Measurements from ENCODE around the gene ARHGAP31.
"Not testable (repeated sequence)": the region's sequence is repeated elsewhere in the genome, so short reads cannot be mapped to it uniquely, and the experiment has no call there.

ARHGAP31 gene

DNA sequence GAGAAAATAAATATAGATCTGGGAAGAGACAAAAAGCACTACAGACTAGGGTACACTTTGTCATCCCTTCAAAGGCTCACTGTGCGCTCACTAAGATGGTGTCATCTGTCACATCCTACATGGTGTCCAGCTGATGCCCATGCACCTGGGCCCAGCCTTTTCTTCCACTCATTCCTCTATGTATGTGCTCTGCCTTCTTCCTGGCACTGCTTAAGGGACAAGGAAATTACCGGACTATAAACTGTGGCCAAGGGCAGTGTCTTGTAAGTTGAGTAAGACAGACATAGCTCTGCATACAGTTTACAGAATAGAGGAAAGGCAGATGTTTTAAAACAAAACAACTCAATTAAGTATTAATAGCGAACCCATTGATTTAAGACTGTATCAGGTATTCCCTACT lies 52.9 kb downstream of the ARHGAP31 start:
- in situ Hi-C loops (cut with HindIII; ENCODE audit: low sequenced_read_pairs): loop anchor here (5.0 kb wide), 1 partner anchor 105 kb away; the partner anchor contains the start of gene B4GALT4

GRCh38 chr3:119349354-119350041 lies 55.3 kb downstream of the ARHGAP31 start:
- in situ Hi-C loops (cut with HindIII; ENCODE audit: low sequenced_read_pairs): loop anchor here (5.0 kb wide), 1 partner anchor 107 kb away; the partner anchor contains the start of gene B4GALT4

DNA sequence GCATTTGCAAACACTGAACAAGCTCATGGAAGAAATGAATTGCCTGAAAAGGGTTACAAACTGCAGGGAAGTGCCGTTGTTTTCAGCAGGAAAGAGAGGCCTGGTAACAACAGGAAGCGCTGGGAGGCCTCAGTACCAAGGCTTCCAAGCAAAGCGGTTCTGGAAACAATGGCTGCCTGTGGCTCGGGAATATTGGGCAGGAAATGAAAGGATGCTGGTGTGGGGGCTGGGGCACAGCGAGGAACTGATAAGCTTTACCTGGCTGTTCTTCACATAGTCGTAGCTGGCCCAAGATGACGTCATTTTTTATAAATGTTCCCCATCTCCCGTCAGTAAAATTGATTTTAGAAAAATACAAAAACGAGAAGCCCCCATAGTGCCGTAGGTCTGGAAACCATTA lies 55.9 kb downstream of the ARHGAP31 start:
- in situ Hi-C loops (cut with HindIII; ENCODE audit: low sequenced_read_pairs): no loop called here

GRCh38 chr3:119351581-119351980 lies 57.4 kb downstream of the ARHGAP31 start:
- in situ Hi-C loops (cut with HindIII; ENCODE audit: low sequenced_read_pairs): no loop called here

GRCh38 chr3:119352034-119352609 lies 57.9 kb downstream of the ARHGAP31 start:
- in situ Hi-C loops (cut with HindIII; ENCODE audit: low sequenced_read_pairs): no loop called here

- in situ Hi-C loops (cut with HindIII; ENCODE audit: low sequenced_read_pairs): no loop called here
Measured at GRCh38 chr3:119352863-119353527, 58.8 kb downstream of the ARHGAP31 start.

DNA sequence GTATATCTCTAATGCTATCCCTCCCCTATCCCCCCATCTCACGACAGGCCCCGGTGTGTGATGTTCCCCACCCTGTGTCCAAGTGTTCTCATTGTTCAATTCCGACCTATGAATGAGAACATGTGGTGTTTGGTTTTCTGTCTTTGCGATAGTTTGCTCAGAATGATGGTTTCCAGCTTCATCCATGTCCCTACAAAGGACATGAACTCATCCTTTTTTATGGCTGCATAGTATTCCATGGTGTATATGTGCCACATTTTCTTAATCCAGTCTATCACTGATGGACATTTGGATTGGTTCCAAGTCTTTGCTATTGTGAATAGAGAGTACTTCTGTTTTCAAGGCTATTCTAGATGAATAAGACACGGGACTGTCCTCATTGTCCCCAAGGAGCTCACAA lies 61.4 kb downstream of the ARHGAP31 start:
- in situ Hi-C loops (cut with HindIII; ENCODE audit: low sequenced_read_pairs): not testable (repeated sequence)

- in situ Hi-C loops (cut with HindIII; ENCODE audit: low sequenced_read_pairs): no loop called here
Measured at GRCh38 chr3:119356646-119357045, 62.5 kb downstream of the ARHGAP31 start.

- in situ Hi-C loops (cut with HindIII; ENCODE audit: low sequenced_read_pairs): no loop called here
Measured at GRCh38 chr3:119357190-119357589, 63.0 kb downstream of the ARHGAP31 start.

GRCh38 chr3:119359476-119360326 lies 65.5 kb downstream of the ARHGAP31 start:
- in situ Hi-C loops (cut with HindIII; ENCODE audit: low sequenced_read_pairs): no loop called here

DNA sequence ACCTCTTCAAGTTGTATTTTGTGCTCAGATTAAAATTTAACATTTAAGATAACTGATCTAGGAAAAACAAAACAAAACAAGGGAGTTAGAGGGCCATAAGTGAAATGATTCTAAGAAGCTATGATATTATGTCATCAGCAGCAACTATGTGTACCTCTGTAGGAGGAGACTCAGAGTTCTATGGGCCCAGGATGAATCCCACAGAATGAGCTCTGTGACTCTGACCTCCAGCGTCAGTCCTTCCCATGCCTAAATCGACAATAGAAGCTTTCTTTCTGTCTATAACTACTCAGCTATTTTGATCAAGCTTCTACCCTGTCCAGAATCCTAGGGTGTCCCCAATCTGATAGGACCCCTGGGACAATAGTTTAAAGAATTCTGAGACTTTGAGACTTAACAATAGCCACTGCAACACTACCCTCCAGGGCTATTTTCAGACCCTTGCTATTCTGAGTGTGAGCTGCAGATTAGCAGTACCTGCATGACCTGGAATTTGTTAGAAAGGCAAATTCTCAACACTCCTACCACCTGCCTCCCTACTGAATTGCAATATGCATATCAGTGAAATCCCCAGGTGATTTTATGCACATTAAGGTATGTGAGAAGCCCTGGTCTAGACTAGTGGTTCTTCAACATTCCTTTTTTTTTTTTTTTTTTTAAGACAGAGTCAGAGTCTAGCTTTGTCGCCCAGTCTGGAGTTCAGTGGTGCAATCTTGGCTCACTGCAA lies 66.7 kb downstream of the ARHGAP31 start:
- in situ Hi-C loops (cut with HindIII; ENCODE audit: low sequenced_read_pairs): no loop called here

DNA sequence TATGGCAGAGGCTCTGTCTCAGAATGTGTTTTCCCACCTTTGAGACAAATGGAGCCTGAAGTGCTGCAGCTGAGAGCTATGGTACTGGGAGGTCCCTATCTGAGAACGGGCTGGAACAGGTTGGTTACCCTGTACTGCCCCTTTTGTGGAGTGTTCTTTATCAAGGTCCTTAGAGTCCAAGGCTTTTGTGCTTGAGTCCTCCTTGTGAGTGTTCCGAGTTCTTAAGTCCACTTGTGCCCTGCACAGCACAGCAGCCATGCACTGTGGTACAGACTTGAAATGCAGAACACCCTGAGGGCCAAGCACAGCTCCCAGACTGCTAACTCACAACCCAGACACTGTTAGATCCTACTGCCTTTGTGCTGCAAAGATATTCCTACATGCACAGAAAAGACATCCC lies 67.8 kb downstream of the ARHGAP31 start:
- in situ Hi-C loops (cut with HindIII; ENCODE audit: low sequenced_read_pairs): no loop called here

GRCh38 chr3:119362940-119363725 lies 69.0 kb downstream of the ARHGAP31 start:
- in situ Hi-C loops (cut with HindIII; ENCODE audit: low sequenced_read_pairs): no loop called here

DNA sequence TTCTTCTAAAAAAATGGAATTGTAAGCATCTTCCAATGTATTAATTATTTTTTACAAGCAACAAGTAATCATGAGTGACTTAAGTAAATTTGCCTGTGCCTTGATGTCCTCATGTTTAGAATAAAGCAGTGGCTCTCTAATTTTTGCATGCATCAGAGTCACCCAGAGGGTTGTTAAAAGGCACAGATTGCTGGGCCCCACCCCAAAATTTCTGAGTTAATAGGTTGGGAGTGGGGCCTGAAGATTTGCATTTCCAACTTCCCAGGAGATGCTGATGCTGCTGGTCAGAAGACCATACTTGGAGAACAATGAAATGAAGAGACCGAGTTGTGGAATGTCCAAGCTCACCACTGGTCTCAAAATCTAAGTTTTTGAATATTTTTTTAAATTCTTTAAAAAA lies 70.2 kb downstream of the ARHGAP31 start:
- in situ Hi-C loops (cut with HindIII; ENCODE audit: low sequenced_read_pairs): no loop called here

DNA sequence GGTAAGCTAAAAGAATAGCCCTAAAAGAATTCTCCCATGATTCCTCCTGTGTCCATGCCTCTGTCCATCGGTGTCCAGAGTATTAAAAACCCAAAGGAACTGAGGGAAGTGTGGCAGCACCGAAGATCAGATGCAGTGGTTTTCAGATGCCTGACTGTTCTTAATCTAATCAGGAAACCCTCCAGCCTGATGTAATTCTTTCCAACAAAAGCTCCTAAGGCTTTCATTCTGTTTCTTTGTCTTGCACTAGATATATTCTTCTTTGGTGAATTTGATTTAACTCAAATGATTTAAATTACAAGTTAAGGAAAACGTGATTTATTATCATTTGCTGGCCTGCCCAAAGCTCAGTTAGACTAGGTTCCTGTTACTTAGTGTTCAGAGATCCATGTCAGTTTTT lies 71.2 kb downstream of the ARHGAP31 start:
- in situ Hi-C loops (cut with HindIII; ENCODE audit: low sequenced_read_pairs): no loop called here

DNA sequence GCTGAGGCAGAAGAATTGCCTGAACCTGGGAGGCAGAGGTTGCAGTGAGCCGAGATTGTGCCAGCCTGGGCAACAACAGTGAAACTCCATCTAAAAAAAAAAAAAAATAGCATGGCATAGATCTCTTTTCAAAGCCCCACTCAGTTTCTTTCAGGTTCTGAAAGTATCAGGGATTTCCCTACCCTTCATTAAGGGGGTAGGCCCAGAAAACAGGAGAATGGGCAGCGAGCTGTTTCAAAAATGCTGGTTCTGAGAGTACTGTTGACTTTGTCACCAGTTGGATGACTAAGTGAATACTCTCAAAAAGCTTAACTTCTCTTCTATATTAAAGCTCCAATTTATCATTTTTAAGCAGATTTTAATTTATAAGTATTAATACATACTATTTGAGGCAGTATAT lies 72.8 kb downstream of the ARHGAP31 start:
- in situ Hi-C loops (cut with HindIII; ENCODE audit: low sequenced_read_pairs): no loop called here

DNA sequence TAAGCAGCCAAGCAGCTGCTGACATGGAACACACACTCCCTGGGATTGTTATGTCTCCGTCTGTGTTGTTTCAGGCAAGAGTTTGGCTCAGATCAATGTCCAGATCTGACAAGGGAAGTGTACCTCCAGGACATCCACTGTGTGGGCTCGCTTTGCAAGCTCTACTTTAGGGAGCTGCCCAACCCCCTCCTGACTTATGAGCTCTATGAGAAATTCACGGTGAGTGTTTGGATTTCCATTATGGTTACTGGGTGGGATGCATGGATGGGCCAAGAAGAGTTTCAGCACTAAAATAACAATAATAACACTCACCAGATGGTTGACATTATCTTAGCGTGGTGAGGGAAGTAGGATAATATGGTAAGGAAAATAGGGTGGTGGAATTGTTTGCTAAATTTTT lies 74.1 kb downstream of the ARHGAP31 start:
- in situ Hi-C loops (cut with HindIII; ENCODE audit: low sequenced_read_pairs): no loop called here

DNA sequence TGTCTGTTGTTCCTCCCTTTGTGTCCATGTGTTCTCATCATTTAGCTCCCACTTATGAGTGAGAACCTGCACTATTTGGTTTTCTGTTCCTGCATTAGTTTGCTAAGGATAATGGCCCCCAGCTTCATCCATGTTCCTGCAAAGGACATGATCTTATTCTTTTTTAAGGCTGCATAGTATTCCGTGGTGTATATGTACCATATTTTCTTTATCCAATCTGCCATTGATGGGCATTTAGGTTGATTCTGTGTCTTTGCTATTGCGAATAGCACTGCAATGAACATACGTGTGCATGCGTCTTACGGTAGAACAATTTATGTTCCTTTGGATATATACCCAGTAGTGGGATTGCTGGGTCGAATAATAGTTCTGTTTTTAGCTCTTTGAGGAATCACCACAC lies 77.6 kb downstream of the ARHGAP31 start:
- in situ Hi-C loops (cut with HindIII; ENCODE audit: low sequenced_read_pairs): not testable (repeated sequence)

GRCh38 chr3:119375106-119375505 lies 80.9 kb downstream of the ARHGAP31 start:
- in situ Hi-C loops (cut with HindIII; ENCODE audit: low sequenced_read_pairs): no loop called here

- in situ Hi-C loops (cut with HindIII; ENCODE audit: low sequenced_read_pairs): no loop called here
Measured at GRCh38 chr3:119375510-119375909, 81.3 kb downstream of the ARHGAP31 start.
